Mammary epithelial cell (primary cell): Measurements from ENCODE around the gene SORCS1.

Experiments
- CTCF ChIP-seq, 2 donors: IDR thresholded peaks in 1 of 2; conservative IDR thresholded peaks in 1 of 2; 2 replicates each; pipeline ENCODE4 v1.5.1; 2011 to 2012; ENCODE audit warnings: inconsistent platforms in 2 of 2, low read length in 2 of 2, mild to moderate bottlenecking in 2 of 2, control low read depth in 1 of 2, low read depth in 1 of 2; ENCODE audit not compliant: insufficient read depth in 1 of 2; ENCODE audit errors: extremely low read depth in 1 of 2
- EZH2 ChIP-seq: IDR thresholded peaks from 2 replicates; pipeline ENCODE4 v1.6.1; 2012; ENCODE audit warnings: low read length, inconsistent platforms, borderline replicate concordance

- TF ChIP-seq CTCF (conservative IDR thresholded peaks at IDR 0.05 in 1 of 2, IDR thresholded peaks at IDR 0.05 in 1 of 2; ENCODE audit: extremely low read depth in 1 of 2, insufficient read depth in 1 of 2, low read depth in 1 of 2, low read length in 2 of 2) (no peak), EZH2 (no peak)
Observed at GRCh38 chr10:106535304-106535953, 629.1 kb downstream of the SORCS1 start.
